Retinal pigment epithelial cell (primary cell): ENCODE data around the gene SLC8A1.

ENCODE experiments used
- DNase-seq: peaks from one replicate; pipeline ENCODE4 v3.0.0-alpha.2; 2010; ENCODE audit warnings: low read depth
- H3K4me3 ChIP-seq: 2 replicates; pipeline ENCODE4 v1.5.1; 2011; ENCODE audit warnings: mild to moderate bottlenecking, low read length, control low read depth, moderate library complexity
- TF ChIP-seq, protein P1 (sequence below): conservative IDR thresholded peaks from 2 replicates; pipeline ENCODE4 v1.5.1; 2011; ENCODE audit warnings: low read depth, low read length, control low read depth, inconsistent platforms

The SLC8A1 gene

DNA sequence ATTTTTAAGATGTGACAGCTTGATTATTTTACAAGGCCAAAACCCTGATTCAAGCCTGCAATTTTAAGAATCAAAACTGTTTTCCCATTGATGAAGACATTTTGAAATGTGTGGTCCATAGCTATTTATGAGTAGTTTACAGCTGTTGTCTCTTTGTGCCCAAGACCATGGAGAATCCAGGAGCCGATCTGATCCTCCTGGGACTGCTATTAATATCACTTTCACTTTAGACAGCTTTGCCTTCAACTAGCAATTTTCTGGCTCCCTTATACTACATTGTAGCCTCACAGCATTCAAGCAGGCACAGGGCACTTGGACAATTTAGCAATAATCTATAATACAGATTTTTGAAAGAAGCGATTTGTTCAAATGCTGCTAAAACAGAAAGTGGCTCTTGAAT, 172.9 kb downstream of the SLC8A1 start:
- TF ChIP-seq, protein P1, sequence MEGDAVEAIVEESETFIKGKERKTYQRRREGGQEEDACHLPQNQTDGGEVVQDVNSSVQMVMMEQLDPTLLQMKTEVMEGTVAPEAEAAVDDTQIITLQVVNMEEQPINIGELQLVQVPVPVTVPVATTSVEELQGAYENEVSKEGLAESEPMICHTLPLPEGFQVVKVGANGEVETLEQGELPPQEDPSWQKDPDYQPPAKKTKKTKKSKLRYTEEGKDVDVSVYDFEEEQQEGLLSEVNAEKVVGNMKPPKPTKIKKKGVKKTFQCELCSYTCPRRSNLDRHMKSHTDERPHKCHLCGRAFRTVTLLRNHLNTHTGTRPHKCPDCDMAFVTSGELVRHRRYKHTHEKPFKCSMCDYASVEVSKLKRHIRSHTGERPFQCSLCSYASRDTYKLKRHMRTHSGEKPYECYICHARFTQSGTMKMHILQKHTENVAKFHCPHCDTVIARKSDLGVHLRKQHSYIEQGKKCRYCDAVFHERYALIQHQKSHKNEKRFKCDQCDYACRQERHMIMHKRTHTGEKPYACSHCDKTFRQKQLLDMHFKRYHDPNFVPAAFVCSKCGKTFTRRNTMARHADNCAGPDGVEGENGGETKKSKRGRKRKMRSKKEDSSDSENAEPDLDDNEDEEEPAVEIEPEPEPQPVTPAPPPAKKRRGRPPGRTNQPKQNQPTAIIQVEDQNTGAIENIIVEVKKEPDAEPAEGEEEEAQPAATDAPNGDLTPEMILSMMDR = no peak
- no peak for DNase-seq
- H3K4me3 ChIP-seq = no peak overlapping the region

DNA sequence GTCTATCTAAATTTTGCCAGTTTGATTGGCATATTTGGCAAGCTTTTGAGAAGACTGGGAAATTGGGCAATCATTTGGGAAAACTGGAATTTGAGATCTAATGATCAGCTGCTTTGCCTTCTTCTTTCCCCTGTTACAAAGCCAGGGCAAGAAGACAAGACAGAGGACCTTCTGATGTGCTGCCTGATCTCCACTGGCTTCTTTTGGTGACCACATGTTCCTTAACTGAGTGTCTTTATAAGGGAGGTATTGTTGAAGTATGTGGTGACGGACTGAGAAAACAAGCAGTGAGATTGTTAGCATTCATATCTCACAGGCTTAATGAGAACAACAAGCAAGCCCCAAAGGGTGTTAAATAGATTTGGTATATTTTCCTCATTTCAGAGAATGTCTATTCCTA, 175.8 kb downstream of the SLC8A1 start:
- DNase-seq = no peak
- TF ChIP-seq, protein P1 = no peak

DNA sequence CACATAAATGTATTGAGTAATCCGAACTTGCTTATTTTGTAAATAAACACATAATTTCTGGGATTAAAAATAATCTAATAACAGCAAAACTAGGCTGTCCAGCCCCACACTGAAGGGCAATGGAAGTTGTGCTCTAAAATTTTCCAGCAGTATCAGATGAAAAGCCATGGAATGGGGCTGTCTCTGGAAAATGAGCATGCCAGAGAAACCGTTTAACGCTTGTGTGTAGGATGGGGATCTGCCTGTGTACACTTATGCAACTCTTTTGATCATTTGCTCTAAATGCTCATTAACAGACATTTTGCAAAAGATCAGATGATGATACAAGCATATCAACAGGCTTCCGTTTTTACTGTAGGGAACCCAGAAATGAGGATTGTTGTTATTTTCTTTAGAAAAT, 177.6 kb downstream of the SLC8A1 start:
- TF ChIP-seq, protein P1 = no peak
- DNase-seq = no peak
- no peak overlapping the region for H3K4me3 ChIP-seq

More for the DNA sequence above, 175.8 kb downstream of the SLC8A1 start:
- H3K4me3 ChIP-seq = no peak overlapping the region

DNA sequence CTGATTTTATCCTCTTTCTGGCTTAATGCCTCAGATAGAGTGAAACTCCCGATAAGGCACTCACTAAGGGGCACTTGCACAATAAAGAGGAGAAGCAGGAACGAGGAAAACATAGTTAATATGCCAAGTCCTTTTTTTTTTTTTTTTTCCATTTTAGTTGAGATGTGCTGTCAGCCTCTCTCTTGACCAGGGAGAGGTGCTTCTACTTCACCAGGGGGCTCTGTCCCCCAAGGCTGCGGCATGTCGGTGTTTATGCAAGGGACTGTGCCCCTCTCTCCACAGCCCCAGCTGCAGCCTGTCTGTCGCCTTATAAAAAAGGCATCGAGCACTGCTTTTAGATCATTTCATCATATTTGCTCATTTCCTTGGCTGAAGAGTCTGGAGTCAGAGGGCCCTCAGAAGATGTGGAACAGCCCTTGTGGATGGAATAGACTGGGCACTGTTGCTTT, 178.1 kb downstream of the SLC8A1 start:
- TF ChIP-seq, protein P1 = no peak
- DNase-seq = no peak

DNA sequence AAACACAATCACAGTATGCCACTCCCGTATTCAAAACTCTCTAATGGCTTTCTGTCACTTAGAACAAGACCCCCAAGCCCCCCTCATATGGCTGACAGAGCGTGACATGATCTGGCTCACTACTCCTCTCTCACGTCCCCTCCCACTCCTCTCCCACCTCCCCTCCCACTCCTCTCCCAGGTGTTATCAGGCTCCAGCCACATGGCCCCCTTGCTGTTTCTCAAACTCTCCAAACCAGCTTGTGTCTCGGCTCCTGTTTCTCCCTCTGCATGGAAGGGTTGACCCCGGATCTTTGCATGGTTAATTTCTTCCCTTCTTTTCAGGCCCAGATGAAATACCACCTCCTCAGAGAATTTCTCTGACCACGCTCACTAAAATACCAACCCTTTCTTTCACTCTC, 180.8 kb downstream of the SLC8A1 start:
- DNase-seq = no peak
- TF ChIP-seq, protein P1 = no peak

More for the DNA sequence above, 178.1 kb downstream of the SLC8A1 start:
- H3K4me3 ChIP-seq = no peak overlapping the region

DNA sequence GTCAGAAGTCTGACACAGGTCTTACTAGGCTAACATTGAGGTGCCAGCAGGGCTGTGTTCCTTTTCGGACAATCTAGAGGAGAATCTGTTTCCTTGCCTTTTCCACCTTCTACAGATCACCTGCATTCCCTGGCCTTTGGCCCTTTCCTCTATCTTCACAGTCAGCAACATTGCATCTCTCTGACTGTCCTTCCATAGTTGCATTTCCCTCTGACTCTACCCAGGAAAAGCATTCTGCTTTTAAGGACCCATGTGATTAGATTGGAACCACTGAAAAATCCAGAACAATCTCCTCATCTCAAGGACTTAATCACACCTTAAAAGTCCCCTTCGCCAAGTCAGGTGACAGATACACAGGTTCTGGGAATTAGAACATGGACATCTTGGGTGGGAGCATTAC, 181.5 kb downstream of the SLC8A1 start:
- TF ChIP-seq, protein P1 = no peak
- H3K4me3 ChIP-seq = no peak overlapping the region
- no peak for DNase-seq

More for the DNA sequence above, 180.8 kb downstream of the SLC8A1 start:
- H3K4me3 ChIP-seq = no peak overlapping the region

DNA sequence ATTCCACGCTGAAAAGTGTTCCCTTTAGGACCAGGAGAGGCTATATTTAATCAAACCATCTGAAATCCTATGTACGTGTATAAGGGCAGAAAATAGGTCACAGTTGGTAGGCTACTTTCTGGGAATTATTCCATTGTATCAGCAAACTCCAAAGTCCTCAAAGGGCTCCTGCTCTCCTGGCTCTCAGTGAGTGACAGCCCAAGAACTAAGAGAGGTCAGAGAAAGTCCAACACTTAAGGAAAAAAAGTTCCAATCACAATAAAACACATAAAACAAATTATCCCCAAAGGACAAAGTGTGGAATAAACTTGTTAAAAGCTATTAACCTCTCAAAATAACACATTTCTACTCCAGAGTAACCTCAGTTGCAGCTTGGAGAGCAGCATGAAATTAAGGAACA, 183.3 kb downstream of the SLC8A1 start:
- H3K4me3 ChIP-seq = no peak overlapping the region
- DNase-seq = no peak
- TF ChIP-seq, protein P1 = no peak
